Neural cell (in vitro differentiated cells): ENCODE data around the gene BMP7. TPM values are rescaled to one million over a fixed set of nuclear protein-coding genes. Genes with fewer than 3 reads are reported as not detected.

Source experiments
- H2AFZ ChIP-seq: fragments of 200-600, 300-800 bp; sonication (generic), shearing (Covaris generic); 2 replicates; pipeline ENCODE4 v1.6.0; 2014; ENCODE audit warnings: low read depth, mild to moderate bottlenecking, antibody characterized with exemption, low read length, moderate library complexity
- H3F3A ChIP-seq: fragments of 200-600 bp; shearing (Covaris generic); 2 replicates; pipeline ENCODE4 v1.6.1; 2016; ENCODE audit warnings: mild to moderate bottlenecking, moderate library complexity, mixed read lengths, antibody characterized with exemption, low read length; ENCODE audit not compliant: insufficient read depth, poor library complexity, severe bottlenecking
- H3K27ac ChIP-seq: fragments of 200-600, 300-800 bp; sonication (generic), shearing (Covaris generic); 2 replicates; pipeline ENCODE4 v1.5.1; 2014; ENCODE audit warnings: mild to moderate bottlenecking, low read length, moderate library complexity
- H3K27me3 ChIP-seq: fragments of 300-800, 200-600 bp; sonication (generic), shearing (Covaris generic); 2 replicates; pipeline ENCODE4 v1.6.0; 2014; ENCODE audit warnings: mild to moderate bottlenecking, low read depth, low read length, moderate library complexity; ENCODE audit not compliant: insufficient read depth
- H3K36me3 ChIP-seq: fragments of 300-800, 200-600 bp; sonication (generic), shearing (Covaris generic); 2 replicates; pipeline ENCODE4 v1.5.1; 2014; ENCODE audit warnings: mild to moderate bottlenecking, antibody characterized with exemption, low read length, moderate library complexity; ENCODE audit not compliant: insufficient read depth
- H3K4me2 ChIP-seq: fragments of 300-800, 200-600 bp; sonication (generic), shearing (Covaris generic); 2 replicates; pipeline ENCODE4 v1.6.0; 2014; ENCODE audit warnings: mild to moderate bottlenecking, low read length
- H3K4me3 ChIP-seq: fragments of 300-800, 200-600 bp; sonication (generic), shearing (Covaris generic); 2 replicates; pipeline ENCODE4 v1.5.1; 2014; ENCODE audit warnings: mild to moderate bottlenecking, low read length, moderate library complexity
- H3K79me2 ChIP-seq: fragments of 200-600 bp; shearing (Covaris generic); replicated peaks from 2 replicates; pipeline ENCODE4 v1.6.0; 2014; ENCODE audit warnings: mild to moderate bottlenecking, low read length, moderate library complexity; ENCODE audit not compliant: insufficient read depth
- H3K9ac ChIP-seq: fragments of 300-800, 200-600 bp; sonication (generic), shearing (Covaris generic); 2 replicates; pipeline ENCODE4 v1.6.1; 2016; ENCODE audit warnings: mild to moderate bottlenecking, low read length, mixed read lengths
- H3K9me2 ChIP-seq: fragments of 200-600 bp; shearing (Covaris generic); 2 replicates; pipeline ENCODE4 v1.6.1; 2016; ENCODE audit warnings: mild to moderate bottlenecking, low read length, mixed read lengths; ENCODE audit not compliant: insufficient read depth
- H3K9me3 ChIP-seq: fragments of 200-600, 300-800 bp; sonication (generic), shearing (Covaris generic); 2 replicates; pipeline ENCODE4 v1.6.1; 2016; ENCODE audit warnings: mild to moderate bottlenecking, mixed run types, low read length, moderate library complexity, mixed read lengths
- H4K20me1 ChIP-seq: fragments of 200-600 bp; shearing (Covaris generic); 2 replicates; pipeline ENCODE4 v1.6.1; 2016; ENCODE audit warnings: mild to moderate bottlenecking, mixed run types; ENCODE audit not compliant: insufficient read depth
- CTCF ChIP-seq: fragments of 450-650 bp; IDR thresholded peaks from 2 replicates; pipeline ENCODE4 v1.5.1; 2014; ENCODE audit warnings: antibody characterized with exemption, mild to moderate bottlenecking, moderate library complexity; ENCODE audit not compliant: poor library complexity, severe bottlenecking
- EP300 ChIP-seq: fragments of 450-650 bp; conservative IDR thresholded peaks from 2 replicates; pipeline ENCODE4 v1.6.1; 2014; ENCODE audit warnings: antibody characterized with exemption, mild to moderate bottlenecking, moderate library complexity; ENCODE audit not compliant: poor library complexity, severe bottlenecking
- EZH2 ChIP-seq: fragments of 200-600, 300-800 bp; shearing (Covaris generic), sonication (generic); IDR thresholded peaks from 2 replicates; pipeline ENCODE4 v1.6.1; 2014; ENCODE audit warnings: antibody characterized with exemption, low read length, borderline replicate concordance, mild to moderate bottlenecking; ENCODE audit not compliant: insufficient read depth, poor library complexity, severe bottlenecking
- MXI1 ChIP-seq: fragments of 450-650 bp; conservative IDR thresholded peaks from 2 replicates; pipeline ENCODE4 v1.6.1; 2014; ENCODE audit warnings: antibody characterized with exemption, mild to moderate bottlenecking; ENCODE audit not compliant: poor library complexity, severe bottlenecking
- POLR2AphosphoS5 ChIP-seq: IDR thresholded peaks from 2 replicates; pipeline ENCODE4 v1.6.1; 2012
- RAD21 ChIP-seq: fragments of 450-650 bp; conservative IDR thresholded peaks from 2 replicates; pipeline ENCODE4 v1.6.1; 2014; ENCODE audit warnings: antibody characterized with exemption, mild to moderate bottlenecking, moderate library complexity
- REST ChIP-seq: IDR thresholded peaks from 2 replicates; pipeline ENCODE4 v1.6.1; 2012; ENCODE audit warnings: borderline replicate concordance
- SMC3 ChIP-seq: fragments of 450-650 bp; conservative IDR thresholded peaks from 2 replicates; pipeline ENCODE4 v1.6.1; 2014; ENCODE audit warnings: antibody characterized with exemption, mild to moderate bottlenecking, moderate library complexity; ENCODE audit not compliant: poor library complexity
- TAF1 ChIP-seq: IDR thresholded peaks from 2 replicates; pipeline ENCODE4 v1.6.1; 2012; ENCODE audit warnings: low read depth
- polyA plus RNA-seq: library from polyadenylated mRNA; depleted of rRNA; stranded (reverse); fragments of >200 nt; gene quantifications from 2 replicates; pipeline ENCODE4 v1.2.3, GENCODE V29; 2014

Gene BMP7
- polyA plus RNA-seq, 1 donor from 2014 or later = 3.6 TPM

- Histone ChIP-seq H3K79me2 (no peaks in the 10 kb centered on the region), H3K27ac (no peak overlapping the region), H3K9me3 (no peaks in the 10 kb centered on the region), H2AFZ (no peak overlapping the region), H3K4me3 (no peak overlapping the region), H3K9ac (no peak overlapping the region), H3K9me2 (no peaks in the 10 kb centered on the region), H4K20me1 (no peaks in the 10 kb centered on the region), H3K36me3 (no peaks in the 10 kb centered on the region), H3K4me2 (no peak overlapping the region), H3F3A (no peaks in the 10 kb centered on the region), H3K27me3 (no peaks in the 10 kb centered on the region)
- TF ChIP-seq MXI1 (no peak), POLR2AphosphoS5 (no peak), EP300 (no peak), TAF1 (no peak), REST (no peak), SMC3 (no peak), RAD21 (no peak), EZH2 (no peak), CTCF (no peak)
Observed at GRCh38 chr20:57195469-57196100, 70.9 kb downstream of the BMP7 start.

- H2AFZ ChIP-seq = no peak overlapping the region
- no peak overlapping the region for H3K4me2 ChIP-seq
Observed at GRCh38 chr20:57195023-57195422, 71.4 kb downstream of the BMP7 start.

More at GRCh38 chr20:57195023-57195422, 71.4 kb downstream of the BMP7 start:
- Histone ChIP-seq H3K9me2 (no peaks in the 10 kb centered on the region), H3K4me3 (no peak overlapping the region), H3K36me3 (no peaks in the 10 kb centered on the region), H3K27ac (no peak overlapping the region), H3K9ac (no peak overlapping the region), H3K79me2 (no peaks in the 10 kb centered on the region), H3F3A (no peaks in the 10 kb centered on the region), H3K9me3 (no peaks in the 10 kb centered on the region), H4K20me1 (no peaks in the 10 kb centered on the region), H3K27me3 (no peaks in the 10 kb centered on the region)
- TF ChIP-seq REST = no peak
- no peak for TF ChIP-seq RAD21
- TF ChIP-seq EP300 = no peak
- TF ChIP-seq SMC3 = no peak
- TF ChIP-seq MXI1 = no peak
- no peak for TF ChIP-seq EZH2
- TF ChIP-seq TAF1 = no peak
- no peak for TF ChIP-seq CTCF
- no peak for TF ChIP-seq POLR2AphosphoS5
